HL-60 (cell line): ENCODE data around the gene SNRPD3.
A peak's percentile ranks its signal among the peaks of the same experiment; 100 is the strongest.

Source experiments
- GABPA ChIP-seq: IDR thresholded peaks from 2 replicates; pipeline ENCODE4 v1.6.1; 2012; ENCODE audit warnings: low read depth
- POLR2AphosphoS5 ChIP-seq: IDR thresholded peaks from 2 replicates; pipeline ENCODE4 v1.6.1; 2012; ENCODE audit warnings: low read depth
- TF ChIP-seq, protein P1 (sequence below): IDR thresholded peaks from one replicate; pipeline ENCODE4 v1.5.1; 2011; ENCODE audit warnings: low read length, control low read depth, inconsistent platforms; ENCODE audit not compliant: insufficient read depth
- TF ChIP-seq, protein P2 (sequence below): IDR thresholded peaks from 2 replicates; pipeline ENCODE4 v1.6.1; 2012; ENCODE audit warnings: low read depth; ENCODE audit not compliant: insufficient replicate concordance

DNA sequence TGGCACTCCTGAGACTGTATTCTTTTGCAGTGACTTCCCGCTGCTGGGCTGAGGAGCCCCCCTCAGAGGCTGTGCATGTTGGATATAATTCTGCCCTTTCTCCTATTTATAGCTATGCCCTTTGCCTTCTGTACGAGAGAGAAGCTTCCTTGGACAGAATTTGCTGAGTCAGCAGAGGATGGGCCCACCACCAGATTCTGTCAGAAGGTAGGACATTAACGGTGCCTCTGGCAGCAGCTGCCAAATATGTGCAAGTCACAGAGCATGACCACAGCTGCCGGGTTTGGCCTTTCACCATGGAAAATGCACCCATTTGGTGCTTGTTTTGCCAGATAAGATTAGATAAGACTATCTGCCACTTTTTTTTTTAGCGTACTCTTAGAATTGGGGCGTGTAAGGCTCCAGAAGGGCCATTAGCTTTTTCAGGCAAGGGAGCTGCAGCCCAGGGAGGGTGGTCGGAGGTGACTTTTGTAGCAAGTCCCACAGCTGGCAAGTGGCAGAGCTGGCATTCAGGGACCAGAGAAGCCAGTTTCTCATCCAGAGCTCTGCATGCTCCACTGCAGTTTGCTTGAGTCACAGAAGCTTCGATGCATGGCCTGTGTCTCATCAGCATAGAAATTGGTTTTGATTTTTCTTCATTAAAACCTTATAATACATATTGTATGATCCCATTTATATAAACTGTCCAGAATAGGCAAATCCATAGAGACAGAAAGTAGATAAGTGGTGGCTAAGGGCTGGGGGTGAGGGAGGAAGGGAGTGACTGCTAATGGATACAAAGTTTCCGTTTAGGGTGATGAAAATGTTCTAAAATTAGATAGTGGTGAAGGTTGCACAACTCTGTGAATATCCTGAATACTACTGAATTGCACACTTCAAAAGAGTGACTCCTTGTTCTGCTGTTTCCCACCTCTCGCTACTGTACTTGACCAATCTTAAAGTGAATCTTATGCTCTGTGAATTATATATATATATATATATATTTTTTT lies 44.9 kb upstream of the SNRPD3 start:
- TF ChIP-seq, protein P1, sequence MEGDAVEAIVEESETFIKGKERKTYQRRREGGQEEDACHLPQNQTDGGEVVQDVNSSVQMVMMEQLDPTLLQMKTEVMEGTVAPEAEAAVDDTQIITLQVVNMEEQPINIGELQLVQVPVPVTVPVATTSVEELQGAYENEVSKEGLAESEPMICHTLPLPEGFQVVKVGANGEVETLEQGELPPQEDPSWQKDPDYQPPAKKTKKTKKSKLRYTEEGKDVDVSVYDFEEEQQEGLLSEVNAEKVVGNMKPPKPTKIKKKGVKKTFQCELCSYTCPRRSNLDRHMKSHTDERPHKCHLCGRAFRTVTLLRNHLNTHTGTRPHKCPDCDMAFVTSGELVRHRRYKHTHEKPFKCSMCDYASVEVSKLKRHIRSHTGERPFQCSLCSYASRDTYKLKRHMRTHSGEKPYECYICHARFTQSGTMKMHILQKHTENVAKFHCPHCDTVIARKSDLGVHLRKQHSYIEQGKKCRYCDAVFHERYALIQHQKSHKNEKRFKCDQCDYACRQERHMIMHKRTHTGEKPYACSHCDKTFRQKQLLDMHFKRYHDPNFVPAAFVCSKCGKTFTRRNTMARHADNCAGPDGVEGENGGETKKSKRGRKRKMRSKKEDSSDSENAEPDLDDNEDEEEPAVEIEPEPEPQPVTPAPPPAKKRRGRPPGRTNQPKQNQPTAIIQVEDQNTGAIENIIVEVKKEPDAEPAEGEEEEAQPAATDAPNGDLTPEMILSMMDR, result no peak
- TF ChIP-seq, protein P2, sequence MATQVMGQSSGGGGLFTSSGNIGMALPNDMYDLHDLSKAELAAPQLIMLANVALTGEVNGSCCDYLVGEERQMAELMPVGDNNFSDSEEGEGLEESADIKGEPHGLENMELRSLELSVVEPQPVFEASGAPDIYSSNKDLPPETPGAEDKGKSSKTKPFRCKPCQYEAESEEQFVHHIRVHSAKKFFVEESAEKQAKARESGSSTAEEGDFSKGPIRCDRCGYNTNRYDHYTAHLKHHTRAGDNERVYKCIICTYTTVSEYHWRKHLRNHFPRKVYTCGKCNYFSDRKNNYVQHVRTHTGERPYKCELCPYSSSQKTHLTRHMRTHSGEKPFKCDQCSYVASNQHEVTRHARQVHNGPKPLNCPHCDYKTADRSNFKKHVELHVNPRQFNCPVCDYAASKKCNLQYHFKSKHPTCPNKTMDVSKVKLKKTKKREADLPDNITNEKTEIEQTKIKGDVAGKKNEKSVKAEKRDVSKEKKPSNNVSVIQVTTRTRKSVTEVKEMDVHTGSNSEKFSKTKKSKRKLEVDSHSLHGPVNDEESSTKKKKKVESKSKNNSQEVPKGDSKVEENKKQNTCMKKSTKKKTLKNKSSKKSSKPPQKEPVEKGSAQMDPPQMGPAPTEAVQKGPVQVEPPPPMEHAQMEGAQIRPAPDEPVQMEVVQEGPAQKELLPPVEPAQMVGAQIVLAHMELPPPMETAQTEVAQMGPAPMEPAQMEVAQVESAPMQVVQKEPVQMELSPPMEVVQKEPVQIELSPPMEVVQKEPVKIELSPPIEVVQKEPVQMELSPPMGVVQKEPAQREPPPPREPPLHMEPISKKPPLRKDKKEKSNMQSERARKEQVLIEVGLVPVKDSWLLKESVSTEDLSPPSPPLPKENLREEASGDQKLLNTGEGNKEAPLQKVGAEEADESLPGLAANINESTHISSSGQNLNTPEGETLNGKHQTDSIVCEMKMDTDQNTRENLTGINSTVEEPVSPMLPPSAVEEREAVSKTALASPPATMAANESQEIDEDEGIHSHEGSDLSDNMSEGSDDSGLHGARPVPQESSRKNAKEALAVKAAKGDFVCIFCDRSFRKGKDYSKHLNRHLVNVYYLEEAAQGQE, result peak; percentile 26
- peak; percentile 72 for TF ChIP-seq POLR2AphosphoS5
- TF ChIP-seq GABPA, result no peak
